Ectodermal cell (in vitro differentiated cells): ENCODE measurements around the gene CCL7.

ENCODE experiments used
- H3K27ac ChIP-seq: 2 replicates; pipeline ENCODE4 v1.7.0; 2013; ENCODE audit warnings: mild to moderate bottlenecking, low read depth, low read length; ENCODE audit not compliant: insufficient read depth, poor library complexity, severe bottlenecking
- H3K27me3 ChIP-seq: 2 replicates; pipeline ENCODE4 v1.7.0; 2013; ENCODE audit warnings: mild to moderate bottlenecking, low read length; ENCODE audit not compliant: insufficient read depth, control insufficient read depth, poor library complexity, severe bottlenecking
- H3K36me3 ChIP-seq: one replicate; pipeline ENCODE4 v1.7.0; 2013; ENCODE audit warnings: low read length; ENCODE audit not compliant: control insufficient read depth, insufficient read depth
- H3K4me1 ChIP-seq: one replicate; pipeline ENCODE4 v1.7.0; 2013; ENCODE audit warnings: low read length; ENCODE audit not compliant: control insufficient read depth, insufficient read depth
- H3K4me3 ChIP-seq: 2 replicates; pipeline ENCODE4 v1.7.0; 2013; ENCODE audit warnings: low read depth, low read length, control low read depth; ENCODE audit not compliant: insufficient read depth
- H3K9me3 ChIP-seq: 2 replicates; pipeline ENCODE4 v1.7.0; 2013; ENCODE audit warnings: mild to moderate bottlenecking, low read length, moderate library complexity; ENCODE audit not compliant: control insufficient read depth
- WGBS, 2 experiments: methylation state at CpG; one replicate each; pipeline ENCODE4 v1.1.7; 2013; ENCODE audit warnings: missing lambda C conversion rate in 2 of 2; 5-methylcytosine and 5-hydroxymethylcytosine counted together

The CCL7 gene

DNA sequence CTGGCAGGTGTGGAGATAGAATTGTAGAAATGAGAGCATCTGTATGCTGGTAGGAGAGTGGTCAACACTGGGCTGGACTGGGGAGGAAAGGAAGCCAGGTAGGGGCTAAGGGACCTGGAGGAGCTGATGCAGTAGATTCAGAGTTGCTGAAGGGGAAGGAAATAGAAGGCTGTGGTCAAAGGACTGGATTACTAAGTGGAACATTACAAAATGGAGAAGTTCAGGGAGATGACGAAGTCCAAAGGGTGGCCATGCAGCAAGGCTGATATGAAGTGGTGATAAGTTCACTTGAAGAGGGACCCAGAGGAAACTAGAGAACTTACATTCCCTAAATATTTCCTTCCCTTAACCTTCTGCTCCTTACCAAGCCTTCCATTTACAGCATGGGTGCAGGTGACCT lies 23.6 kb upstream of the CCL7 start:
- no peak overlapping the region for H3K27ac ChIP-seq
- H3K9me3 ChIP-seq, result no peaks in the 10 kb centered on the region
- no peaks in the 10 kb centered on the region for H3K4me1 ChIP-seq
- H3K36me3 ChIP-seq, result no peaks in the 10 kb centered on the region
- WGBS, 2 experiments, result 94 to 100% methylated on average over 1 of the region's 1 CpG
- H3K27me3 ChIP-seq, result no peaks in the 10 kb centered on the region
- no peak overlapping the region for H3K4me3 ChIP-seq

DNA sequence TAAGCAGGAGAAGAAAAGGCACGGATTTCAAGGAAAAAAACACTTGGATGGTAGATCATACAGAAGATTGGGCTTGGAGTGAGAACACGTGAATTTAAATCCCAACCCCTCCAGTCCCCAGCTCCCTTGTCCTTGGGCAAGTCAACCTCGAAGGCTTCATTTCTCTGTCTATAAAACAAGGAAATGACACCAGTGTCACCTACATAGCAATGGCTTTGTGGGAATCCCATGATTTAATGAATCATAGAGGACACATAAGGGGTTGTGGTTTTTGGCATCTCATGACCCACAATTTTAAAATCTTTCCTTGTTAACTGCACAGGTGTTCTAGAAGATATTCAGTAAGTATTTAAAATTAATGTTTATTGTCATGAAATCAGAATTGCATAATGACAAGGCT lies 23.1 kb upstream of the CCL7 start:
- H3K36me3 ChIP-seq, result no peaks in the 10 kb centered on the region
- H3K4me1 ChIP-seq, result no peaks in the 10 kb centered on the region
- H3K4me3 ChIP-seq, result no peak overlapping the region
- no peaks in the 10 kb centered on the region for H3K27me3 ChIP-seq
- no peak overlapping the region for H3K27ac ChIP-seq
- H3K9me3 ChIP-seq, result no peaks in the 10 kb centered on the region
- WGBS, 2 experiments, result 84 to 97% methylated on average over 3 of the region's 3 CpGs

DNA sequence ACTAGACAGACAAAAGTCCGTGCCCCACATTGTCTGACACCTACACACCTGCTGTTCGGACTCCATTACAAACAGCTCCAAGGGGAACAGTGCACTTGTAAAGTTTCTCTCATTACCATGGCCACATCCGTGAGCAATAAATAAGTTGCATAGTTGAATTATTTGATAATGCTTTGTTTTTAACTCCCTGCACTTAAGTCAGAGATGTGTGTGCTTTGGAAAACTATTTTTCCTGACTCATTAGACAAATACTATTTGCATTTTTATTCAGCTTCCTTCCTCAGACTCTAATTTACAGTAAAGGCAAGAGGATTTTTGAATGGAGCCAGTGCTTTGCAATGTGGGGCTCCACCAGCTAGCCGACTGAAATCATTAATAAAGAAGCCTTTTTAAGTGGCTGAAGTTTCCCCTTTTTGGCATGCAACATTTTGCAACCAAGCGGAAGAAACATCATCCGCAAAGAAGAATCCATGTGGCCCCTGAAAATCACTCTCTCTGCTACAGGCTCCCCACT lies 21.5 kb upstream of the CCL7 start:
- H3K9me3 ChIP-seq, result no peaks in the 10 kb centered on the region
- 88 to 91% methylated on average over 6 of the region's 6 CpGs for WGBS, 2 experiments
- H3K27me3 ChIP-seq, result no peaks in the 10 kb centered on the region
- H3K36me3 ChIP-seq, result no peaks in the 10 kb centered on the region
- H3K4me1 ChIP-seq, result peaks cover 6% of the 10 kb centered on the region
- no peak overlapping the region for H3K4me3 ChIP-seq
- H3K27ac ChIP-seq, result no peak overlapping the region

DNA sequence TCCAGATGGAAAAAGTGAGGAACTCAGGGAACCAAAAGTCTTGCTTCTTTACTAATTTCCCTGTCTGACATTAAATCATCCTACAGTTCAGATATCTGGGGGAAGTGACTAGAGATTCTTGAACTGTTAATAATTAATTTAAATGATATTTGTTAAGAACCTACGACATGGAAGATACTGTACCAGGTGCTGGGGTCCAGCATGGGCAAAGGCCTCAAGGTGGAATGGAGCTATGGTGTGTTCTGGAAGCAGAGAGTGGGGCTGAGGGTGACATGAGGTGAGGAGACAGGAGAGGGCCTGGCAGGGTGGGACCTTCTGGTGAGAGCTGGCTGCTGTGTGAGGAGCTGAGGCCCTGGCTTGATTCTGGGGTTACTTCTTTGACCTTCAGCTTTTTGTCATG lies 21.0 kb upstream of the CCL7 start:
- H3K36me3 ChIP-seq, result no peaks in the 10 kb centered on the region
- H3K4me3 ChIP-seq, result no peak overlapping the region
- no peaks in the 10 kb centered on the region for H3K9me3 ChIP-seq
- 93 to 96% methylated on average over 1 of the region's 1 CpG for WGBS, 2 experiments
- H3K27me3 ChIP-seq, result no peaks in the 10 kb centered on the region
- peaks cover 6% of the 10 kb centered on the region for H3K4me1 ChIP-seq
- no peak overlapping the region for H3K27ac ChIP-seq

DNA sequence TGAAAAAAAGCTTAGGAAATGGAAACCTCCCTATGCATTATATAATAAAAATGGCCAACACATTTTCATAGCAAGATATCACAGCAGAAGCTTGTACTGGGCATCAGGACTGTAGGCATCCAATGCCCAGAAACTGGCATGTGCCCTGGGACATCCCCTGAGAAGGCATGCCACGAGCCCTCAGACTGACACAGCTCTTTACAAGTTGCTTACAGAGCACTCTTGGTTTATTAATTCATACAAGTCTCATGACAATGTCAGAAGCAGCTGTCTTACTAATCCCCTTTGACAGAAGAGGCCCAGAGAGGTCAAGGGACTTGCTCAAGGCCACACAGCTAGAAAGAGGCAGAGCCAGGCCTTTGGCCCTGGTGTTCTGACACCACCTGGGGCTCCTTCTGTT lies 20.5 kb upstream of the CCL7 start:
- WGBS, 2 experiments, result 88 to 91% methylated on average over 1 of the region's 1 CpG
- H3K4me3 ChIP-seq, result no peak overlapping the region
- H3K27me3 ChIP-seq, result no peaks in the 10 kb centered on the region
- H3K27ac ChIP-seq, result no peak overlapping the region
- no peaks in the 10 kb centered on the region for H3K36me3 ChIP-seq
- H3K4me1 ChIP-seq, result peaks cover 6% of the 10 kb centered on the region
- H3K9me3 ChIP-seq, result no peaks in the 10 kb centered on the region

DNA sequence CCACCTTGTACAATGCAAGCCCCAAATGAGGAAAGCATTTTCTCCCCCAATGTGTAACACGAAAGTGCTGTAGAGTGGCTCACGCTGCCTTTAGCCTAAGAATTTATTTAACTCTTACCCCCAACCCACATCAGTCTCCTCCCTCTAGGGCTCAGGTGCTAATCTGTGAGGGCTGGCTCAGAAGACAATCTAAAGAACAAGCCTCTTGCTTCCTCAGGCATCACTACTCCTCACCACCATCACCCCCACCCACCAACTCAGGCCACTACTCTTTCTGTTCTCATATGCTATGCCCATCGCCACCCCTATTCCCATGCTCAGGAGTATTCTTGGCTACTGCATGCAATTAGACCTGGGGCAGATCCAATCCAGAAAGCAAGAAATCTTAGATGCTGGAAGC lies 18.8 kb upstream of the CCL7 start:
- Histone ChIP-seq H3K9me3 (no peaks in the 10 kb centered on the region), H3K27ac (no peak overlapping the region), H3K4me1 (peaks cover 17% of the 10 kb centered on the region), H3K36me3 (no peaks in the 10 kb centered on the region), H3K4me3 (no peak overlapping the region), H3K27me3 (no peaks in the 10 kb centered on the region)
- 86 to 88% methylated on average over 3 of the region's 3 CpGs for WGBS, 2 experiments

DNA sequence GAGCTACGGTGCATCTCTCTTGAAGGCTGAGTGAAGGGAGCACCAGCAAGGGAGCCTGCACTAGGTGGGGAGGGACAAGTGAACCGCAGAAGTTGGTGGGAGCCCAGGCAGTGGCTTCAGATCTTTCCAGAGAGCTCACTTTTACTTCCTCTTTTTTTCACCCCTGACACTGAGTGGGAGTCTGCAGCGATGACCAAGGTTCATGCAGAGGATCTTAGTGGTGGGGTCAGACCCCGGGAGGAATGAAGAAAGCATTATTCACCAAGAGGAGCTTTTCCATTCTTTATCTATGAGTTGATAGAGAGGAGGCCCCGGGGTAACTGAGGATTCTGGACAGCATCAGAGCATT lies 18.0 kb upstream of the CCL7 start:
- Histone ChIP-seq H3K27me3 (no peaks in the 10 kb centered on the region), H3K27ac (no peak overlapping the region), H3K4me1 (peaks cover 17% of the 10 kb centered on the region), H3K9me3 (no peaks in the 10 kb centered on the region), H3K36me3 (no peaks in the 10 kb centered on the region), H3K4me3 (no peak overlapping the region)
- WGBS, 2 experiments, result 90 to 93% methylated on average over 5 of the region's 5 CpGs

DNA sequence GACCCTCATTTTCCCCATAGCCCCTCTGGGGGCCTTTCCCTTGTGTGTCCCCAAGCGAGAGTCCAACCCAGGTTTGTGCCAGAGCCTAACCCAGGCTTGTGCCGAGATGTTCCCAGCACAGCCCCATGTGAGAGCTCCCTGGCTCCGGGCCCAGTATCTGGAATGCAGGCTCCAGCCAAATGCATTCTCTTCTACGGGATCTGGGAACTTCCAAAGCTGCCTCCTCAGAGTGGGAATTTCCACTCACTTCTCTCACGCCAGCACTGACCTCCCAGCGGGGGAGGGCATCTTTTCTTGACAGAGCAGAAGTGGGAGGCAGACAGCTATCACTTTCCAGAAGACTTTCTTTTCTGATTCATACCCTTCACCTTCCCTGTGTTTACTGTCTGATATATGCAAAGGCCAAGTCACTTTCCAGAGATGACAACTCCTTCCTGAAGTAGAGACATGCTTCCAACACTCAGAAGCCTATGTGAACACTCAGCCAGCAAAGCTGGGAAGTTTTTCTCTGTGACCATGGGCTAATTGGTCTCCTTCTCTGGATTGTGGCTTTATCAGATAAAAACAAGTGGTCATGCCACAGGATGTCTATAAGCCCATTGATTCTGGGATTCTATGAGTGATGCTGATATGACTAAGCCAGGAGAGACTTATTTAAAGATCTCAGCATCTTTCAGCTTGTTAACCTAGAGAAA lies 17.4 kb upstream of the CCL7 start:
- WGBS, 2 experiments, result 76 to 79% methylated on average over 6 of the region's 6 CpGs
- Histone ChIP-seq H3K4me3 (no peak overlapping the region), H3K36me3 (no peaks in the 10 kb centered on the region), H3K27me3 (no peaks in the 10 kb centered on the region), H3K4me1 (peaks cover 17% of the 10 kb centered on the region), H3K27ac (no peak overlapping the region), H3K9me3 (no peaks in the 10 kb centered on the region)

DNA sequence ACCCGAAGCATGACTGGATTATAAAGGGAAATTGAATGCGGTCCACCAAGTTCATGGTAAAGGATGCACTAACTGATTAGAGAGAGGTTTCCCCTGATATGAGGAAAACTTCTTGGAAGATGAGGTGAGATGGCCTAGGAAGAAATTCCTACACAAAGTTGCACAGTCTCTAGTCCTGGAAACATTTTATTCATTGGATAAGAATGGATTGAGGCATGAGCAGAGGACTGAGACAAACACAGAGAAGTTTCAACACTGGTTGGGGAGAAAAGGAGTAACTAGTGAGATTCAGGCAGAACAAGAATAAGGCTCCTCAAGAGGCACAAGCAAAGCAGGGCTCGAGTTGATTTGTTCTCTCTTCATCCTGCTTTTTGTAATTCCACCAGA lies 16.9 kb upstream of the CCL7 start:
- H3K27ac ChIP-seq, result no peak overlapping the region
- no peaks in the 10 kb centered on the region for H3K9me3 ChIP-seq
- no peaks in the 10 kb centered on the region for H3K27me3 ChIP-seq
- 93 to 94% methylated on average over 3 of the region's 3 CpGs for WGBS, 2 experiments
- H3K36me3 ChIP-seq, result no peaks in the 10 kb centered on the region
- no peak overlapping the region for H3K4me3 ChIP-seq
- H3K4me1 ChIP-seq, result peaks cover 17% of the 10 kb centered on the region

DNA sequence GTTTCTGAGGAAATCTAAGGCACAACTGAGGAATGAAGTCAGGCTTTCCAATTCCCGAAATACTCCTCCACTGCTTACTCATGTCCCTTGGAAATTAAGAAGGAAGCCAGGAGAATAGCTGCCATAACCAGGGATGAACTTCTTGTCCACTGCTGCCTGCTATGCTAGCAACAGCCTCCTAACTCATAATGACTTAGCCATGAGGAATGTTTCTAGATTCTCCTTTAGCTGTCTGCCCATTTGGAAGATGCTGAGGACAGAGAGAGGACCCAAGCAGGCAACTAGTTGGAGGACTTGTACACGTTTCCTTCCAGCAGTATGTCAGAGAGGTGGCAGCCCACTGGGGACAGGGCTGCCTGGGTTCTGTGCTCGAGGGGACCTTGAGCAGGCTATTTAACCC lies 15.9 kb upstream of the CCL7 start:
- 67 to 77% methylated on average over 3 of the region's 3 CpGs for WGBS, 2 experiments
- H3K4me1 ChIP-seq, result peaks cover 17% of the 10 kb centered on the region
- no peak overlapping the region for H3K4me3 ChIP-seq
- no peaks in the 10 kb centered on the region for H3K9me3 ChIP-seq
- H3K36me3 ChIP-seq, result no peaks in the 10 kb centered on the region
- no peak overlapping the region for H3K27ac ChIP-seq
- no peaks in the 10 kb centered on the region for H3K27me3 ChIP-seq
